HCEC 1CT (cell line): ENCODE measurements around the gene PKM.

Experiments used
- DNase-seq: peaks from one replicate; pipeline ENCODE4 v3.0.0-alpha.2; 2017

PKM gene

GRCh38 chr15:72155003-72155621 is 75.9 kb downstream of the PKM start:
- DNase-seq, result no peak

- DNase-seq, result no peak
Measured at GRCh38 chr15:72154316-72154715, 76.7 kb downstream of the PKM start.

- no peak for DNase-seq
Measured at GRCh38 chr15:72153269-72154000, 77.6 kb downstream of the PKM start.
